OCI-LY7 (cell line): ENCODE results near the gene YIPF2. TPM values are rescaled to one million over a fixed set of nuclear protein-coding genes. Genes with fewer than 3 reads are reported as not detected.

Source experiments
- BruUV-seq: library from RNA; stranded (reverse); fragments of 400-500 nt; replicated peaks from 2 replicates; lab custom pipeline; 2021; lab: Mats Ljungman, UMichigan
- CTCF ChIA-PET: fragments of 300-600 bp; sonication (Branson Sonifier 250); formaldehyde crosslinking; loops from one replicate; lab custom pipeline; 2022; ENCODE audit warnings: antibody characterized with exemption; ENCODE audit not compliant: unreplicated experiment; lab: Charles Lee
- POLR2A ChIA-PET: fragments of 300-600 bp; sonication (Branson Sonifier 250); formaldehyde crosslinking; loops from one replicate; lab custom pipeline; 2022; ENCODE audit warnings: antibody characterized with exemption; lab: Charles Lee
- DNase-seq: peaks from one replicate; pipeline ENCODE4 v3.0.0-alpha.2; 2015; ENCODE audit warnings: low spot score
- H2AFZ ChIP-seq: fragments of 200-600 bp; sonication (generic), shearing (Covaris generic); 2 replicates; pipeline ENCODE4 v1.6.1; 2014; ENCODE audit warnings: mild to moderate bottlenecking, antibody characterized with exemption, low read length, moderate library complexity
- H3K27ac ChIP-seq: fragments of 200-600 bp; sonication (generic); 2 replicates; pipeline ENCODE4 v1.5.1; 2014; ENCODE audit warnings: mixed run types, low read depth, mild to moderate bottlenecking, moderate library complexity, low read length, inconsistent platforms; ENCODE audit not compliant: poor library complexity, severe bottlenecking
- H3K36me3 ChIP-seq: fragments of 200-600 bp; sonication (generic); 2 replicates; pipeline ENCODE4 v1.6.1; 2014; ENCODE audit warnings: mild to moderate bottlenecking, antibody characterized with exemption, low read length, moderate library complexity, mixed read lengths; ENCODE audit not compliant: insufficient read depth
- H3K4me1 ChIP-seq: fragments of 200-600 bp; sonication (generic); 2 replicates; pipeline ENCODE4 v1.5.1; 2014; ENCODE audit warnings: mild to moderate bottlenecking, low read length; ENCODE audit not compliant: insufficient read depth, poor library complexity, severe bottlenecking
- H3K4me2 ChIP-seq: fragments of 200-600 bp; sonication (generic); 2 replicates; pipeline ENCODE4 v1.6.1; 2014; ENCODE audit warnings: mild to moderate bottlenecking, low read length
- H3K4me3 ChIP-seq: fragments of 200-600 bp; sonication (generic); 2 replicates; pipeline ENCODE4 v1.5.1; 2014; ENCODE audit warnings: mild to moderate bottlenecking, low read depth, low read length; ENCODE audit not compliant: poor library complexity, severe bottlenecking
- H3K79me2 ChIP-seq: fragments of 200-600 bp; sonication (generic); 2 replicates; pipeline ENCODE4 v1.6.1; 2016; ENCODE audit warnings: low read depth, mild to moderate bottlenecking, low read length, moderate library complexity, mixed read lengths; ENCODE audit not compliant: insufficient read depth
- H3K9me2 ChIP-seq: fragments of 200-600 bp; sonication (generic); 2 replicates; pipeline ENCODE4 v1.6.1; 2016; ENCODE audit warnings: mild to moderate bottlenecking, low read length, mixed read lengths; ENCODE audit not compliant: insufficient read depth
- H3K9me3 ChIP-seq: fragments of 200-600 bp; sonication (generic); 2 replicates; pipeline ENCODE4 v1.6.1; 2014; ENCODE audit warnings: mild to moderate bottlenecking, mixed run types, low read length, mixed read lengths
- H4K20me1 ChIP-seq: fragments of 200-600 bp; sonication (generic); 2 replicates; pipeline ENCODE4 v1.6.1; 2014; ENCODE audit warnings: mild to moderate bottlenecking, antibody characterized with exemption, low read length, moderate library complexity, mixed read lengths; ENCODE audit not compliant: insufficient read depth
- EZH2phosphoT487 ChIP-seq: fragments of 200-600 bp; sonication (generic); IDR thresholded peaks from 2 replicates; pipeline ENCODE4 v1.6.1; 2018; ENCODE audit warnings: low read depth, borderline replicate concordance, mild to moderate bottlenecking, mixed run types, antibody characterized with exemption, low read length, moderate library complexity, mixed read lengths
- intact Hi-C: fragments of 100-400 bp; cut with micrococcal nuclease; formaldehyde crosslinking; loops from one replicate; pipeline ENCODE4 v1.10.0; 2022; ENCODE audit not compliant: unreplicated experiment
- total RNA-seq, 2 experiments: library from RNA; depleted of rRNA in 1 of 2; stranded (reverse); fragments of >200 nt in 1 of 2; shearing (Covaris generic) in 1 of 2; gene quantifications; 2 replicates each; pipeline ENCODE4 v1.2.3, GENCODE V29; 2014 to 2022
- TF ChIP-seq, protein P1 (sequence below): fragments of 200-600 bp; sonication (generic); conservative IDR thresholded peaks from 2 replicates; pipeline ENCODE4 v1.5.1; 2014; ENCODE audit warnings: mild to moderate bottlenecking, antibody characterized with exemption, low read length, moderate library complexity, mixed read lengths

Gene YIPF2
- total RNA-seq, 2 experiments from 2014 or later = 26.7 to 27.5 TPM

DNA sequence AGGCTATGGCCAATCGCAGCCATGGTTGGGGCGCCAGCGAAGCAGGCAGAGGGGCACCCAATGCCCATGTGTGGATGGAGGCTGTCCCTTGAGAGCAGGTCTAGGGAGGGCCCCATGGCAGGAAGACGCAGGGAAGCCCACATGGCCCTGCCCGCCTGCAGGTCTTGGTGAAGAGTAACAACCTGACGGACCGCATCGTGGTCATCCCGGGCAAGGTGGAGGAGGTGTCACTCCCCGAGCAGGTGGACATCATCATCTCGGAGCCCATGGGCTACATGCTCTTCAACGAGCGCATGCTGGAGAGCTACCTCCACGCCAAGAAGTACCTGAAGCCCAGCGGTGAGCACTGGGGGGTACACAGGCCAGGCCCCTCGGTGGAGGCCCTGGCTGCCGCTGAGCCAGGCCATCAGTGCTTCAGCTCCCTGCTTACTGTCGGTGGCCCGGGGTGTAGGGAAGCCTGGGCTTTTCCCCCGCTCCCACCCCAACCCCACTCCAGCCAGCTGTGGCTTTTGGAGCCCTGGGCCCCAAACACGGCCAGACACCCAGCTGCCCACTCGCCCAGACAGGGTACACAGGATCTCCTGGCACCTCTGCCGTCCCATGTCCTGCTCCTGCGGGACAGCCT, 14.6 kb downstream of the YIPF2 start:
- Histone ChIP-seq H3K4me1 (peaks cover 3% of the 10 kb centered on the region), H3K4me3 (no peak overlapping the region), H3K4me2 (no peak overlapping the region), H3K9me3 (no peaks in the 10 kb centered on the region), H3K9me2 (no peaks in the 10 kb centered on the region), H3K36me3 (peaks cover 79% of the 10 kb centered on the region), H4K20me1 (no peaks in the 10 kb centered on the region), H3K79me2 (no peaks in the 10 kb centered on the region), H3K27ac (no peak overlapping the region), H2AFZ (no peak overlapping the region)
- TF ChIP-seq, protein P1, sequence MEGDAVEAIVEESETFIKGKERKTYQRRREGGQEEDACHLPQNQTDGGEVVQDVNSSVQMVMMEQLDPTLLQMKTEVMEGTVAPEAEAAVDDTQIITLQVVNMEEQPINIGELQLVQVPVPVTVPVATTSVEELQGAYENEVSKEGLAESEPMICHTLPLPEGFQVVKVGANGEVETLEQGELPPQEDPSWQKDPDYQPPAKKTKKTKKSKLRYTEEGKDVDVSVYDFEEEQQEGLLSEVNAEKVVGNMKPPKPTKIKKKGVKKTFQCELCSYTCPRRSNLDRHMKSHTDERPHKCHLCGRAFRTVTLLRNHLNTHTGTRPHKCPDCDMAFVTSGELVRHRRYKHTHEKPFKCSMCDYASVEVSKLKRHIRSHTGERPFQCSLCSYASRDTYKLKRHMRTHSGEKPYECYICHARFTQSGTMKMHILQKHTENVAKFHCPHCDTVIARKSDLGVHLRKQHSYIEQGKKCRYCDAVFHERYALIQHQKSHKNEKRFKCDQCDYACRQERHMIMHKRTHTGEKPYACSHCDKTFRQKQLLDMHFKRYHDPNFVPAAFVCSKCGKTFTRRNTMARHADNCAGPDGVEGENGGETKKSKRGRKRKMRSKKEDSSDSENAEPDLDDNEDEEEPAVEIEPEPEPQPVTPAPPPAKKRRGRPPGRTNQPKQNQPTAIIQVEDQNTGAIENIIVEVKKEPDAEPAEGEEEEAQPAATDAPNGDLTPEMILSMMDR = no peak
- no peak for TF ChIP-seq EZH2phosphoT487
- intact Hi-C loops = no loop called here
- POLR2A ChIA-PET = no interaction called here
- no peak for DNase-seq
- CTCF ChIA-PET = no interaction called here
- BruUV-seq = no TSS peak

- TF ChIP-seq, protein P1 = no peak
- no peak for TF ChIP-seq EZH2phosphoT487
- CTCF ChIA-PET = interaction anchor here (0.6 kb wide), 1 partner anchor 24 kb away, joined by 3 read pairs; no protein-coding TSS in a partner anchor
- H2AFZ ChIP-seq = no peak overlapping the region
- H3K4me2 ChIP-seq = no peak overlapping the region
- DNase-seq = no peak
- no TSS peak for BruUV-seq
- POLR2A ChIA-PET = interaction anchor here (0.6 kb wide), 1 partner anchor 263 kb away, joined by 4 read pairs; no protein-coding TSS in a partner anchor
- H3K27ac ChIP-seq = no peak overlapping the region
- H3K9me2 ChIP-seq = no peaks in the 10 kb centered on the region
- H3K79me2 ChIP-seq = no peaks in the 10 kb centered on the region
- H3K9me3 ChIP-seq = no peaks in the 10 kb centered on the region
- intact Hi-C loops = no loop called here
- H4K20me1 ChIP-seq = no peaks in the 10 kb centered on the region
- no peaks in the 10 kb centered on the region for H3K4me1 ChIP-seq
- H3K4me3 ChIP-seq = no peak overlapping the region
- H3K36me3 ChIP-seq = peaks cover 79% of the 10 kb centered on the region
Observed at GRCh38 chr19:10912619-10913018, 15.8 kb downstream of the YIPF2 start.
